ENCODE data around the gene PHF12.

- no peak for TF ChIP-seq POLR2AphosphoS5 (IDR thresholded peaks at IDR 0.05; ENCODE audit: low read depth, low read length)
- TF ChIP-seq POLR2A (IDR thresholded peaks at IDR 0.05; ENCODE audit: low read depth, low read length) = no peak
- TF ChIP-seq TAF1 (IDR thresholded peaks at IDR 0.05; ENCODE audit: low read depth, low read length) = no peak
- TF ChIP-seq SPI1 (IDR thresholded peaks at IDR 0.05; ENCODE audit: low read depth, low read length) = no peak
- TF ChIP-seq POU2F2 (IDR thresholded peaks at IDR 0.05; ENCODE audit: low read depth, low read length) = no peak
Observed at GRCh38 chr17:28948342-28948741, 3.0 kb downstream of the PHF12 start.
